ENCODE data around the gene LRRC39.
A peak's percentile ranks its signal among the peaks of the same experiment; 100 is the strongest.
"Not testable (repeated sequence)": the region's sequence is repeated elsewhere in the genome, so short reads cannot be mapped to it uniquely, and the experiment has no call there.

LRRC39 gene

DNA sequence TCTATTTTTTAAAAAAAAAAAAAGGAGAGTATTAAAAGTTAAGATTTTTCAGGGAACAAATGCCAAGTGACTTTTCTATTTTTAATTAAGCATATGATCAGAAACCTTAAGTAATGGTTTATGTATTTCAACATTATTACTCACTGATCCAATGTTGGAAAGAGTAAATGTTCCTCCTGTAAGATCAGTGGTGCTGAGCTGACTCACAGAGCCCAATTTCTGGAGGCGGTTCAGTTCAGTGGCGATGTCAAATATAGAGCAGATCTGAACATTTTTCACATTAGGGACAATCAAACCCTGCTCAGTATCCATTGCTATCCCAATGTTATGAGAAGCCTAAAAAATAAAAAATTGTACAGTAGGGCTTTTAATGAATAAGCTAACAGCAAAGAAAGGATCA lies 28.2 kb upstream of the LRRC39 start:
- DNase-seq (ENCODE audit: low read depth) = no peak
- H3K4me3 ChIP-seq (ENCODE audit: low read length) = no peak overlapping the region
- TF ChIP-seq, protein P1, sequence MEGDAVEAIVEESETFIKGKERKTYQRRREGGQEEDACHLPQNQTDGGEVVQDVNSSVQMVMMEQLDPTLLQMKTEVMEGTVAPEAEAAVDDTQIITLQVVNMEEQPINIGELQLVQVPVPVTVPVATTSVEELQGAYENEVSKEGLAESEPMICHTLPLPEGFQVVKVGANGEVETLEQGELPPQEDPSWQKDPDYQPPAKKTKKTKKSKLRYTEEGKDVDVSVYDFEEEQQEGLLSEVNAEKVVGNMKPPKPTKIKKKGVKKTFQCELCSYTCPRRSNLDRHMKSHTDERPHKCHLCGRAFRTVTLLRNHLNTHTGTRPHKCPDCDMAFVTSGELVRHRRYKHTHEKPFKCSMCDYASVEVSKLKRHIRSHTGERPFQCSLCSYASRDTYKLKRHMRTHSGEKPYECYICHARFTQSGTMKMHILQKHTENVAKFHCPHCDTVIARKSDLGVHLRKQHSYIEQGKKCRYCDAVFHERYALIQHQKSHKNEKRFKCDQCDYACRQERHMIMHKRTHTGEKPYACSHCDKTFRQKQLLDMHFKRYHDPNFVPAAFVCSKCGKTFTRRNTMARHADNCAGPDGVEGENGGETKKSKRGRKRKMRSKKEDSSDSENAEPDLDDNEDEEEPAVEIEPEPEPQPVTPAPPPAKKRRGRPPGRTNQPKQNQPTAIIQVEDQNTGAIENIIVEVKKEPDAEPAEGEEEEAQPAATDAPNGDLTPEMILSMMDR (conservative IDR thresholded peaks at IDR 0.05; ENCODE audit: low read length) = no peak

DNA sequence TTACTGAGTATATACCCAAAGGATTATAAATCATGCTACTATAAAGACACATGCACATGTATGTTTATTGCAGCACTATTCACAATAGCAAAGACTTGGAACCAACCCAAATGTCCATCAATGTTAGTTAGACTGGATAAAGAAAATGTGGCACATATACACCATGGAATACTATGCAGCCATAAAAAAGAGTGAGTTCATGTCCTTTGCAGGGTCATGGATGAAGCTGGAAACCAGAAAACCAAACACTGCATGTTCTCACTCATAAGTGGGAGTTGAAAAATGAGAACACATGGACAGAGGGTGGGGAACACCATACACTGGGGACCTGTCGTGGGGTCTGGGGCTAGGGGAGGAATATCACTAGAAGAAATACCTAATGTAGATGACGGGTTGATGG lies 27.5 kb upstream of the LRRC39 start:
- not testable (repeated sequence) for H3K4me3 ChIP-seq (ENCODE audit: low read length); DNase-seq (ENCODE audit: low read depth)

DNA sequence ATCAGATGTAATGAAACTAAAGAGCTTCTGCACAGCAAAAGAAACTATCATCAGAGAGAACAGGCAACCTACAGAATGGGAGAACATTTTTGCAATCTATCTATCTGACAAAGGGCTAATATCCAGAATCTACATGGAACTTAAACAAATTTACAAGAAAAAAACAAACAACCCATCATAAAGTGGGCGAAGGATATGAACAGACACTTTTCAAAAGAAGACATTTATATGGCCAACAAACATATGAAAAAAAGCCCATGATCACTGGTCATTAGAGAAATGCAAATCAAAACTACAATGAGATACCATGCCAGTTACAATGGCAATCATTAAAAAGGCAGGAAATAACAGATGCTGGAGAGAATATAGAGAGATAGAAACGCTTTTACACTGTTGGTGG lies 27.0 kb upstream of the LRRC39 start:
- H3K4me3 ChIP-seq (ENCODE audit: low read length); DNase-seq (ENCODE audit: low read depth): not testable (repeated sequence)

DNA sequence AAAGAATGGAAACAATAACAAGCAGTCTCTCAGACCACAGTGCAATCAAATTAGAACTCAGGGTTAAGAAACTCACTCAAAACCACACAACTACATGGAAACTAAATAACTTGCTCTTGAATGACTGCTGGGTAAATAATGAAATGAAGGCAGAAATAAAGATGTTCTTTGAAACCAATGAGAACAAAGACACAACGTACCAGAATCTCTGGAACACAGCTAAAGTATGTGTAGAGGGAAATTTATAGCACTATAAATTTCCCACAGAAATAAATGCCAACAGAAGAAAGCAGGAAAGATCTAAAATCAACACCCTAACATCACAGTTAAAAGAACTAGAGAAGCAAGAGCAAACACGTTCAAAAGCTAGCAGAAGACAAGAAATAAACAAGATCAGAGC lies 24.6 kb upstream of the LRRC39 start:
- not testable (repeated sequence) for DNase-seq (ENCODE audit: low read depth); H3K4me3 ChIP-seq (ENCODE audit: low read length)

DNA sequence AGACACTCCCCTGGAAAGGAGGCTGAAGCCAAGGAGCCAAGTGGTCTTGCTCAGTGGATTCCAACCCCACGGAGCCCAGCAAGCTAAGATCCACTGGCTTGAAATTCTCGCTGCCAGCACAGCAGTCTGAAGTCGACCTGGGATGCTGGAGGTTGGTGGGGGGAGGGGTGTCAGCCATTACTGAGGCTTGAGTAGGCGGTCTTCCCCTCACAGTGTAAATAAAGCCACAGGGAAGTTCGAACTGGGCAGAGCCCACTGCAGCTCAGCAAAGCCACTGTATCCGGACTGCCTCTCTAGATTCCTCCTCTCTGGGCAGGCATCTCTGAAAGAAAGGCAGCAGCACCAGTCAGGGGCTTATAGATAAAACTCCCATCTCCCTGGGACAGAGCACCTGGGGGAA lies 22.0 kb upstream of the LRRC39 start:
- not testable (repeated sequence) for DNase-seq (ENCODE audit: low read depth); H3K4me3 ChIP-seq (ENCODE audit: low read length)

DNA sequence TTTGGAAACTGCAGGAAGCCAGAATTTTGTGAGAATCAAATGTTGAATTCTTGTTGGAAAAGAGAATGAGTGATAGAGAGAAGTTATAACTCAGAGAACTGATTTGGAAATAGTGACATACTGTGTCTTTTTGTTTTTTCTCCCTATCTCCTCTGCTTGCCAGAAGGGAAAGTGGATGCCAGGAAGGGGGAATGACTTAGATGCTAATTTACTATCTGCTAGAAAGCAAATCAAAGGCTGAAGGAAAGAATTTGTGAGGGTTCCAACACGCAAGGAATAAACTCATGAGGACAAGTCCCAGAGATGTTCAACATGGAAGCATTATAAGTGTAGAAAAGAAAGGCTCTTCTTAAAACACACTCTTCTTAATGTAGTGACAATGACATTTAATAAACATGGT lies 20.5 kb upstream of the LRRC39 start:
- TF ChIP-seq, protein P1 (conservative IDR thresholded peaks at IDR 0.05; ENCODE audit: low read length) = no peak
- no peak for DNase-seq (ENCODE audit: low read depth)

DNA sequence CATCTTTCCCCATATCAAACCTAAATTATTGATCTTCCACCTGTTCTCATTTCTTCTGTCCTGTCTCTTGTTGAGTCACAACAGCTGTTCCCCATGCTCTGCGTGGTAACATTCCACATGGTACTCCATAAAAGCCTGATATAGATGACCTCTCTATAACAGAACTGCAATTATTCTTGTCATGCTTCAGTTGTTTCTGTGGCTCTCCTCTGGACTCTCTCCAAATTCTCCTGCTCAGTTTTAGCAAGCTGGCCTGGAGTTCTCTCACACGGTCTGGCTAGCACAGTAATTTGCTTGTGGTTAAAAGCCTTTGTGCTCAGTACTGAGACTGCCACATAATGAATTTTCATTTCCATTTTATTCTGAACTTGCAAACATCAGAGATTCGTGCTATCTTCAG lies 10.6 kb upstream of the LRRC39 start:
- TF ChIP-seq, protein P1 (conservative IDR thresholded peaks at IDR 0.05; ENCODE audit: low read length) = no peak
- DNase-seq (ENCODE audit: low read depth) = peak; percentile 92
- no peak overlapping the region for H3K4me3 ChIP-seq (ENCODE audit: low read length)

More for the DNA sequence above, 20.5 kb upstream of the LRRC39 start:
- no peak overlapping the region for H3K4me3 ChIP-seq (ENCODE audit: low read length)

DNA sequence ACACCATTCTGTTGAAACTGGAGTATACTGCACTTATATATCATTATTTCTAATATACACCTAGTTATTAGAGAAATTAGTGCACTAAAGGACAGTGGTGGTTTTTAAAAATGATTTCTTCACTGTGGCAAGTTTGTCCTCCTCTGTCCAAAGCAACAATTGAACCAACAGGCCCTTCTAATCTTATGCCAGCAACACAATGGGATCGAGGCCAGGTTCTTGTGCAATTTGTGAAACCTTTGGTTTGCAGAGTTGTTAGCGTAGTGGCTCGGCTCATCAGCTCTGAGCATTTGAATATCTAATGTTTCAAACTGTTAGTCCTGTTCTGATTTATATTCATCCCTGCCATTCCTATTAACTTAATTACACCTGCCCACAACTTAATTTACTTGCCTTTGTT lies 9.9 kb upstream of the LRRC39 start:
- TF ChIP-seq, protein P1 (conservative IDR thresholded peaks at IDR 0.05; ENCODE audit: low read length) = no peak
- no peak overlapping the region for H3K4me3 ChIP-seq (ENCODE audit: low read length)
- peak; percentile 77 for DNase-seq (ENCODE audit: low read depth)

DNA sequence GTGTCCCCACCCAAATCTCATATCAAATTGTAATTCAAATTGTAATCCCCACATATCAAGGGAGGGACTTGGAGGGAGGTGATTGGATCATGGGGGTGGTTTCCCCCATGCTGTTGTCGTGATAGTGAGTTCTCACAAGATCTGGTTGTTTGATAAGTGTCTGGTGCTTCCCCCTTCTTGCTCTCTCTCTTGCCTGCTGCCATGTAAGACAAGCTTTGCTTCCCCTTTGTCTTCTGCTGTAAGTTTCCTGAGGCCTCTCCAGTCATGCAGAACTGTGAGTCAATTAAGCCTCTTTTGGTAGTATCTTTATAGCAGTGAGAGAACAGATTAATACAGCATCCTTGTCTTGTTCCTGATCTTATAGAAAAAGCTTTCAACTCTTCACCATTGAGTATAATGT lies 6.5 kb upstream of the LRRC39 start:
- TF ChIP-seq, protein P1 (conservative IDR thresholded peaks at IDR 0.05; ENCODE audit: low read length) = no peak
- DNase-seq (ENCODE audit: low read depth) = no peak
- no peak overlapping the region for H3K4me3 ChIP-seq (ENCODE audit: low read length)

DNA sequence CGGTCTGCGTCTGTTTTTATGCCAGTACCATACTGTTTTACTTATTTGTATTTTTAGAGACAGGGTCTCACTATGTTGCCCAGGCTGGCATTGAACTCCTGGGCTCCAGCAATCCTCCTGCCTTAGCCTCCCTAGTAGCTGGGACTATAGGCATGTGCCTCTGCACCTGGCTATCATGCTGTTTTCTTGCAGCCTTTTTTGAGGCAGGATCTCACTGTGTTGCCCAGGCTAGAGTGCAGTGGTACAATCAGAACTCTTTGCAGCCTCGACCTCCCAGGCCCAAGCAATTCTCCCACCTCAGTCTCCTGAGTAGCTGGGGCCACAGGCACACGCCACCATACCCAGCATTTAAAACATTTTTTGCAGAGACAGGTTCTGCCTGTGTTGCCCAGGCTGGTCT lies 5.3 kb upstream of the LRRC39 start:
- no peak overlapping the region for H3K4me3 ChIP-seq (ENCODE audit: low read length)
- DNase-seq (ENCODE audit: low read depth) = no peak
- TF ChIP-seq, protein P1 (conservative IDR thresholded peaks at IDR 0.05; ENCODE audit: low read length) = no peak

Data from AG10803 (cell line).